Activated CD8-positive, alpha-beta memory T cell treated with anti-CD3 and anti-CD28 coated beads, Interleukin-2, amount 50 U/mL, for 4 hours (primary cell): ENCODE data around the gene GALR3.

Source experiments
- DNase-seq: peaks from one replicate; pipeline ENCODE4 v3.0.0-alpha.2; 2020

GALR3 gene

DNA sequence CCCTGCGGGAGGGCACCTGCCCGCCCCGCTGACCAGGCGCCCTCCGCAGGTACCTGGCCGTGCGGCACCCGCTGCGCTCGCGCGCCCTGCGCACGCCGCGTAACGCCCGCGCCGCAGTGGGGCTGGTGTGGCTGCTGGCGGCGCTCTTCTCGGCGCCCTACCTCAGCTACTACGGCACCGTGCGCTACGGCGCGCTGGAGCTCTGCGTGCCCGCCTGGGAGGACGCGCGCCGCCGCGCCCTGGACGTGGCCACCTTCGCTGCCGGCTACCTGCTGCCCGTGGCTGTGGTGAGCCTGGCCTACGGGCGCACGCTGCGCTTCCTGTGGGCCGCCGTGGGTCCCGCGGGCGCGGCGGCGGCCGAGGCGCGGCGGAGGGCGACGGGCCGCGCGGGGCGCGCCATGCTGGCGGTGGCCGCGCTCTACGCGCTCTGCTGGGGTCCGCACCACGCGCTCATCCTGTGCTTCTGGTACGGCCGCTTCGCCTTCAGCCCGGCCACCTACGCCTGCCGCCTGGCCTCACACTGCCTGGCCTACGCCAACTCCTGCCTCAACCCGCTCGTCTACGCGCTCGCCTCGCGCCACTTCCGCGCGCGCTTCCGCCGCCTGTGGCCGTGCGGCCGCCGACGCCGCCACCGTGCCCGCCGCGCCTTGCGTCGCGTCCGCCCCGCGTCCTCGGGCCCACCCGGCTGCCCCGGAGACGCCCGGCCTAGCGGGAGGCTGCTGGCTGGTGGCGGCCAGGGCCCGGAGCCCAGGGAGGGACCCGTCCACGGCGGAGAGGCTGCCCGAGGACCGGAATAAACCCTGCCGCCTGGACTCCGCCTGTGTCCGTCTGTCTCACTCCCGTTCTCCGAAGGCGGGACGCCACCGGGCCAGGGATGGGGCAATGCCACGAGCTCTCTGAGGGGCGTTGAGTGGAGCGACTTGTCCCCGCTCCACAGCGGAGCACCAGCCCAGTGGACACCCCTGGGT, 1.8 kb downstream of the GALR3 start:
- DNase-seq = no peak

DNA sequence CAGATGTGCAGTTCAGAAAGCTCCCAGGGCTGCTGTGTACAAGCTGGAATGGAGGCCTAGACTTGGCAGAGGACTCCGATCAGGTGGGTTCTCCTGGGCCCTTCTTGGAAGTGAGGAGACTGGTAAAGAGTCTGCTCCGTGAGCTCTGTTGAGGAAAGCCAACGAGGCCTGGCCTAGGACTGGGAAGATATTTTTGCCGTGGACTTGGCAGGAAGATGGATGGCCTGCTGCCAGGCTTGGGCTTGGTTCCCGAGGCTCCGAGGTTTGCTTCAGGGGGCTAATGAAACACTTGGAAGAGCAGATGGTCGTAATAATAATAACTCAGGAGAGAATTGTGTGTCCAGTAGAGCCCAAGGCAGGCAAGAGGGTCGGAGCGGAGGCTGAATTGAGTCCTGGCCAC, 3.9 kb downstream of the GALR3 start:
- DNase-seq = no peak

DNA sequence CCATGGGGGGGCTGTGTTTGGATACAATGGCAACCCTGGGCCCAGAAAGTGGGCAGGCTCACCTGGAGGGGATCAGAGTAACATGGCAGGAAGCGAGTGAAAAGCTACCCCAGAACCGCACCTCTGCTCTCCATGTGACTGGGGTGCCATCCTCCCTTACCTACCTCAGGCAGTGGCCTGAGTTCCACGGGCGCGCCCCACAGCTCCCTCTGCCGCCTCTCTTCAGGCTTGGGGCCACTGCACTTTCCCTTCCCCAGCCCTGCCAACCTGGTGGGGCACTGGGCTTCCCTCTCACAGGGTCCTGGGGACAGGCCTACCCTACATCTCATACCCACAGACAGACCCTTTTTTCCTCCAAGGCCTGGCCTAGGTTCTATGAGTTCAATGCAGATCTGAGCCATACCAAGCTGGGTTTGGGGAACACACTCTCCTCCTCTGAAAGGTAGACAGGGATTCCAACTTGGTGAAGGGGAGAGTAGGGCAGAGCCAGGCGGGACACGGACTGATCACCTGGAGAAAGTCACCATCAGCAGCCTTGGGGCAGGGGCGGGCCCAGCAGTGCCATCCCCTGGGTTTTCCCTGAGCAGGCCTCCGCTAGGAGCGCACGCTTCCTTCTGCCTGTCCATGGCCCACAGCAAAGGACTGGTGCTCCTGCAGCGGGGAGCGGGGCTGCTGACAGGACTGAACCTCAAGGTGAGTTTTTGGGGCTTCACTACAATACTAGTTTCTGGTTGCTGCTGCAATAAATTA, 7.1 kb downstream of the GALR3 start:
- DNase-seq = no peak

DNA sequence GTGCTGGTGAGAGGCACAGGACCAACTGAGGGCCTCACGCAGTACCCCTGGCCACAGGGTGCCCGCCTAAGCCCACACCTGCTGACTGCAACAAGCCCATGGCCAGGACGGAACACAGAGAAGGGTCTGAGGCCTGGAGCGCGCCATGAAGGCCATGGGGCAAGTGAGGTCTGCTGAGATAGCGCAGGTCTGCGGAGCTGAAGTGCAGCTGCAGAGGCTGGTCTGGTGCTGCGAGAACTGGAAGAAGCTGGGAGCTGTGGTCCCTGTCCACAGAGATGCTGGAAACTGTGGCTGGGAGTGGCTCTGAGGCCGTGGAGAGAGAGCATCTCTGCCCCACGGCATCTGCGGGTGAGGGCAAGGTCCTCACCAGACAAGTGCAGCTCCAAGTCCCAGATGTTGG, 8.3 kb downstream of the GALR3 start:
- DNase-seq = no peak

DNA sequence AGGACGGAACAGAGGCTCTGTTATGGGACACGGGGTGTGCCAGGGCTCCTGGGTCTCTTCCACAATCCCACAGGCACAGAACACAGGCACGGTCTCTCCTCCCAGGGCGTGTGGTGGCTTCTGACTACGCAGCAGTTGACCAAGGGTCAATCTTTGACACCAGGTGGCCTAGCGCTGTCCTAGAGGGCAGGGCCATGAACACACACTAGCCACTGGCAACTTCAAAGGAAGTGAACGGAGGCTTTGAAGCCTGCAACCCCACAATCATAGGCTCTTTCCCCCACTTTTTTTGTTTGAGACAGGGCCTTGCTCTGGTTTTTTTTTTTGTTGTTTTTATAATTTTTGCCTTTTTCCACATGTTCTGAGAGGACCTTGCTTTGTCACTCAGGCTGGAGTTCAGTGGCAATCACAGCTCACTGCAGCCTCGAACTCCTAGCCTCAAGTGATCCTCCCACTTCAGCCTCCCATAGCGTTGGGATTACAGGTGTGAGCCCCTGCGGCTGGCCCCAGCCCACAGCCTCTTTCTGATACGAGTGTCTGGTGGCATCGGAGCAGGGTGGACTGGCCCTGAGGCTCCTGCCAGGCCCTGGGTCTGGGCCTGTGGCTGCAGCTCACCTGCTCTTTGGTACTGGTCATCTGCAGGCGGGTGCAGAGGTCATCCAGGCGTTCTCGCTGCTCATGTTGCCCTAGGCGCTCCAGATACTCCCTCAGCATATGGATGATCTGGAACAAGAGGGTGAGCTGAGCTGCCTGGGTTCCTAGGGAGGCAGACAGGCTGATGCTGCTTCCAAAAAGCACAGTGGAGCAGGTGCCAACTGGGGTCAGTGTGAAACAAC, 9.1 kb downstream of the GALR3 start:
- no peak for DNase-seq

DNA sequence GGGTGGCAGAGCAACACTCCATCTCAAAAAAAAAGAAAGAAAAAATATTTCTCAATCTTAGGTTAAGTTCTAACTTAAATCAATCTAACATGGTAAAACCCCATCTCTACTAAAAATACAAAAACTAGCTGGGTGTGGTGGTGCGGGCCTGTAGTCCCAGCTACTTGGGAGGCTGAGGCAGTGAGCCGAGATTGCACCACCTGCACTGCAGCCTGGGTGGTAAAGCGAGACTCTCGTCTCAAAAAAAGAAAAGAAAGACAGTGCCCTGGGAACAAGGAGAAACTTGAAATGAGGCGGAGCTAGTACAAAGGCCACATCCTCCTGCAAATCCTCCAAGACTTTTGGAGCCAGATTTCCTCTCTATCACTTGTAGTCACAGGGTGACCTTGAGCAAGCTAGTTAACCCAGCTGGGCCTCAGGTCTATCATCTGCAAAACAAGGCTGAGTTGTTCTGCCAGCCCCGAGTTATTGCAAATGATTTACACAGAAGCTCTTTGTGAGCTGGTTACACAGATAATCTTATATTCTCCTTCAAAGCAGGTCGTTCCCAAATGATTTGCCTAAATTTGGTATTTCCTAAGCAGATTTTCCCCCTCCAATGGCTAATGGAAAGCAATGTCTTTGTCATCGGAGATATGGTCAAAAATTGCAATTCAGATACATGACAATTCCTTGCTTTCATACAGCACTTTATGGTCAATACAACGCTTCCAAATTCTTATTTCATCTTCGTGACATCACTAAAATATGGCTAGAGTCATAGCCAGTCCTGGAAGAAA, 19.0 kb downstream of the GALR3 start:
- no peak for DNase-seq

DNA sequence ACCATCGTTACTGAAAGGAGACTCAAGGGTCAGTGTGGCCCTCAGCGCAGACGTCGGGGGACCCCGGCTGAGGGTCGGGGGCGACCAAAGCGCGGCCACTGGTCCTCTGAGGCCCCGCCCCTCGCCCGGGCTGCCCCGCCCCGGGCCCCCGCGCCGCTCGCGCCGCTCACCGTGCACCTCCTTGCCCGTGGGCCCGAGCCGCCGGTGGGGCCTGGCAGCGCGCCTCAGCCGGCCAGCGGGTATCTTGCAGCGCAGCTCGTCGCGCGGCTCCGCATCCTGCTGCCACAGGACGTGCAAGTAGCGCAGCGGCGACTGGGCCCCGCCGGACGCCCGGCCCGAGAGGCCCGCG, 20.5 kb downstream of the GALR3 start:
- DNase-seq = peak; percentile 45

DNA sequence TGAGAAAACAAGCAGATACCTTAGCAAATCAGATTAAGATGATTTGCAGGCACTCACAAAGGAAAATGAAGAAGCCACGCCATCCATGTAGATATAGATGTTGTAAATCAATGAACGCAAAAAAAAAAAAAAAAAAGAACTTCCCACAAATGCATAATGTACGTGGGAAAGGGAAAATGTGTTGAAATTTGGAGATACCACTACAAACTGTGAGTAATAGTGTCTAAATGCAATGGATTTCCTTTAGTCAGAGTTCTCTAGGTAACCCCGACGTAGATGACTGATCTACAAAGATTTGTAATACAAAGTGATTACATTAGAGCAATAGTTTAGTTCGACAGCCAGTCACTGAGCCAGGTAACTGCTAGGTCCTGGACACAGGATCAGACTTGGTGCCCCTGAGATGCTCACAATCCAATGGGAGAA, 21.7 kb downstream of the GALR3 start:
- no peak for DNase-seq

DNA sequence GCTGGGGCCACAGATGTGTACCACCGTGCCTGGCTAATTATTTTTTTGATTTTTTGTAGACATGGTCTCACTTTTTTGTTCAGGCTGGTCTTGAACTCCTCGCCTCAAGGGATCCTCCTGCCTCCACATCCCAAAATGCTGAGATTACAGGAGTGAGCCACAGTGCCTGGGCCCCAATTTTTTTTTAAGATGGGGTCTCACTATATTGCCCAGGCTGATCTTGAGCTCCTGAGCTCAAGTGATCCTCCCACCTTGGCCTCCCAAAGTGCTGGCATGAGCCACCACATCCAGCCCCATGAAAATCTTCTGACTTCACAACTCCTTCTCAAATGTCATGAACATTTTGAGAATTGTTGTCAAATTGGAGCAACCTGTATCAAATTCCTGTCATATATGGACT, 23.3 kb downstream of the GALR3 start:
- no peak for DNase-seq

DNA sequence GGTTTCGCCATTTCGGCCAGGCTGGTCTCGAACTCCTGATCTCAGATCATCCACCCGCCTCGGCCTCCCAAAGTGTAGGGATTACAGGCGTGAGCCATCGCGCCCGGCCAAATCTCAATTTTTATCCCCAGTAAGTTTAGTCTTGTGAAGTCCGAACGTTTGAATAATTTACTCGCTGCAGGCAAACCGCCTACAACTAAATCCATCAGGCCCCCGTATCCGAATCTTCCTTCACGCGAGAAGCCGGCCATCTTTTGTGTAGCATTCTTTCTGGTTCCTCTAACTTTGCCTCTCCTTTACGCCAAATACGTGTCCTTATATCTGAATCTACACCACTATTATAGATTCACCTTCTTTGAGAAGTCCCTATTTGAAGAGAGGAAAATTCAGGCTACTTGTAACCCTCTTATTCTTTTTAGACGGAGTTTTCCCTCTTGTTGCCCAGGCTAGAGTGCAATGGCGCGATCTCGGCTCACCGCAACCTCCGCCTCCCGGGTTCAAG, 25.5 kb downstream of the GALR3 start:
- DNase-seq = no peak

DNA sequence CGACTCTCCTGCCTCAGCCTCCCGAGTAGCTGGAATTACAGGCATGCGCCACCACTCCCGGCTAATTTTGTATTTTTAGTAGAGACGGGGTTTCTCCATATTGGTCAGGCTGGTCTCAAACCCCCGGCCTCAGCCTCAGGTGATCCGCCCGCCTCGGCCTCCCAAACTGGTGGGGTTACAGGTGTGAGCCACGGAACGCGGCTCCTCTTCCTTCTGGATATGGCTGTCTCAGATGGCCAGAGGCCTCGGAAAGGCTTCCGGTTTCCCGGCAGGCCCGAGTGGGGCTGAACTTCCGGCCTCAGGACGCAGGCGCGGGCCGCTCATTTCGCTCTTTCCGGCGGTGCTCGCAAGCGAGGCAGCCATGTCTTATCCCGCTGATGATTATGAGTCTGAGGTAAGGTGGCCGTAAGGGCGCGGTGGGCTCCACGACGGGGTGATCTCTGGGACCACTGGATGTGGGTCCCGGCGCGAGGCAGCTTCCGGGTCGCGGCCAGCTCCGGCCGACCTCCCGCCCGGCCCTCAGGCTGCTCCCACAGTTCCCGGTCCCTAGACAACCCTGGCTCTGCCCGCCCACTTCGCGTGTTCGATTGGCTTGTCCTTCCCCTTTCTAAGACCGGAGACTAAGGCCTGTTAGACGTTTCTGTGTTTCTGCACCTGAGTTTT, 26.0 kb downstream of the GALR3 start, which contains the start of gene EIF3L:
Gene EIF3L (plus strand): TSS at position 331 of the 663 bp plus-strand sequence. CDS start 31 bp downstream, at position 362.
- peak; percentile 84 for DNase-seq

DNA sequence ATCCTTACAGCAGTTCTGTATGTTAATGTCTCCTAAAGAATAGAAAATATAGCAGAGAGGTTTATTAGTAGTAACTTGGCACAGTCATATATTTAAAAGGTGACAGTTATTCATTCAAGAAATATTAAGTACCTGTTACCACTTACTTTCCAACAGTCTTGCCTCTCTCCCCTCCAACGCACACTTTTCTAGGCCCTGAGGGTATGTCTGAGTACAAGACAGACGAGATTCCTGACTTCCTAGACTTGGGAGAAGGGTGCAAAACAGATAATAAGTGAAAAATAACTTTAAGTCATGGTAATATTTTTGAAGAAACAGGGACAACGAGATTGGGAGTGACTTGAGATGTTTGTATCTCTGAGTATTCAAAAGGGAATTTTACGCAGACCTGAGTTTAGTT, 27.6 kb downstream of the GALR3 start:
- no peak for DNase-seq

DNA sequence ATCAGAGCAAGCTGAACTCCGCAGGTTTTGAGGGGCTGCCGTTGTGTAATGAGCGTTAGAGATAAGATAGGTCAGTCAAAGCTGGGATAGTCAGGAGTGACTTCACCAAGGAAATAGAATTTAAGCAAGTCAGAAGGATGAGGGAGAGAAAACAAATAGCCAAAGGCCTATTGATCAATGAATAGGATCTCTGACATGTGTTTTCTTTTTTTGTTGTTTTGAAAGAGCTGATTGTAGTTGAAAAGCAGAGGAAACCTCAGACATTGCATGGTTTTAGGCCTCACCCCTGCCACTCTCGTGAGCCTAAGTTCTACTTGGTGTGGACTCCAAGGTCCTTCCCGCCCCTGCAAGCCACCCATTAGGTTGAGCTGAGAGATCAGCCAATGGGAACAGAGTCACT, 29.2 kb downstream of the GALR3 start:
- no peak for DNase-seq

DNA sequence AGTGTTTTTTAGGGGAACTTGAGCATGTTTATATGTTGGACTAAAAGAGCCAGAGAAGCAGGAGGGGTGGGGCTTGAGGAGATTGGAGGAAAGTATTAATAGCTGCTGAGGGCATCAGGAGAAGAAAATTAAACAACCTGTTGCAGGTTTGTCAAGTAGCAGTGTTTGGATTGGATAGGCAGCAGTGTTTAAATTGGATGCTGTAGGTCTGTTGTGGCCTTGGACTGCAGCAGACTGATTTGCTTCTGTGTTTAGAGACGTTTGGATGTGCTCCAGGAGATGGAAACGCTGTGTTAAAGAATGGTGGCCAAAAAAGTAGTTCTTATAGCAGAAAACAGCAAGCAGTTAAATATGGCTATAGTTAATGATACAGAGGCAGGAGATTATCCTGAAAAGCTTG, 31.8 kb downstream of the GALR3 start:
- no peak for DNase-seq

DNA sequence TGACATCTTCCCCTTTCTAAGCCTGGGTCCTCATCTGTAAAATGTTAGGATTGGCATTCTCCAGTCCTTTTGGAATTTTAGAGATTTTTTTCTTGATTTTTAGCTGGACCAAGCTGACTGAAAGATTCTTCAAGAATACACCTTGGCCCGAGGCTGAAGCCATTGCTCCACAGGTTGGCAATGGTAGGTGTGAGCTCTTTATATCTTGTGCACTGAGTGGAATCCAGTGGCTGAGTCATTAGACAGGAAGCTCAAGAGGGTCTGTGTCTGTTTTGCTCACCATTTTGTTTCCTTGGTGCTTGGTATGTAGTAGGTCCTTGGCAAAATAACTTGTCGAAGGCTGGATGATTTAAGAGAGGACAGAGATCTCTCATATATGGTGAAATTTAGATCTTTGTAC, 32.3 kb downstream of the GALR3 start:
- DNase-seq = no peak

DNA sequence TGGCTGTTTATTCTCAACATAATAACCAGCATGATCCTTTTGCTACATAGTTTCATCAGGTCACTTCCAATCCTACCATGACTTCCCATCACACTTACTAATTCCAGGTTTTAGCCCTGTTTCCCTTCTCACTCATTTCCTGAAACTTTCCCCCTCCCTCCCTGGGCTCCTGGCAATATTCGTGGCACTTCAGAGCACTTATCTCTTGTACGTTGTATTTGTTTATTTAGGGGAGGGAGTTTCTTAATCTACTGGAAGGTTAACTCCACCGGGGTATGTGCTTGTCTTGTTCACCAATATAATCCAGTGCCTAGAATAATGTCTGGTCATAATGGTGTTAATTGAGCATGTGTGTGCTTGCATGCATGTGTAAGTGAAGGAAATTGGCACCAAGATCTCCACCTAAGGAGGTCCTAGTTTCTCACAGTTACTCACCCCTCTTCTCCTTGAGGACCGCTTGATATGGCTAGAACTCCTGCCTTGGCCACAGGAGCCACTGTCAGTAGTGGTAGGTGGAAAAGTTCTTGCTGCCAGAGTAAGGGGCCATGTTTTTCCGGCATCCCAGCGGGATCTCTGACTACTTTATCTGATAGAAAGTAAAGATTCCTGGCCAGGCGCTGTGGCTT, 37.7 kb downstream of the GALR3 start:
- no peak for DNase-seq

DNA sequence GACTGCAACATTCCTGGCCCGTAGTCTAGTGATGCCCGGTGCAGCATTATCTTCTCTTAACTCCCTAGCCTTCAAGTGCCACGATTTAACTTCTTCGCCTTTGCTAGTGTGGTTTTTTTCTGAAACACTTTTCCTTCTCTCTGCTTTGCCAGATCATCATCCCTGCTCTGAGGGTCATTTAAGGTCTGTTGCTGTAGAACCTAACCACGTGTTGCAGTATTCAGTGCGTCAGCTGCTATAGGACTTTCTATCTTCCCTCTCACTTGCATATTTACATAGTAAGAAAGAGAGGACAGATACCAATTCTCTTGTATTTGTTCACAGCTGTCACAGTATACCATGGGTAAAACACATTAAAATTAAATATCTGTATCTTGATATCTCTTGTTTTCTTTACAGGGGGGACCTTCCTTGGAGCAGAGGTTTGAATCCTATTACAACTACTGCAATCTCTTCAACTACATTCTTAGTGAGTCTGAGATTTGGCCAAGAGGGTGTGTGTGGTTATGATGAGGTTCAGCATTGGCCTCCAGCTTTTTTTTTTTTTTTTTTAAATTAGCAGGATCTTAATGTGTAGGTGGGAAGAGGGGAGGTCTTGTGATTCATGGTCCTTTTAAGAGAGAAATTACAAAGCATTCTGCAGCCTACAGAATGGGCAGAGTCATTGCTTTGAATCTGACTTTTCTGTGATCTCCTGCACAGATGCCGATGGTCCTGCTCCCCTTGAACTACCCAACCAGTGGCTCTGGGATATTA, 39.6 kb downstream of the GALR3 start:
- DNase-seq = no peak

DNA sequence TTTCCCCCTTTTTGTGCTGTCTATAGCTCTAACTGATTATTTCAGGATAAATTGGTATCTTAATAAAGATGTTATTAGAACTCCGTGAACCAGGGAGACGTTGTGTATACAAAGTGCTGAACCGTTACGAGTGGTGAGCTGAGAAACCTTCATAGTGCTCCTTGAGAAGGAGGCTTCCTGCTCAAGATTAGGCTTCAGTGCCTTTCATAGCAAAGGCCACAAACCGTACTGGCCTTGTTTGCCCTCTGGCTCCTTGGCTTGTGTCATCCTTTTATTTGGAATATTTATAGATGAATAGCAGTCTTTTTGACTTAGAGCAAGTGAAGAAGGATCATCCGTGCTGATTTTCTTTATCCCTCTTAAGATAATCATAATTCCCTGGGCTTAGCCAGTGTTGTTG, 42.3 kb downstream of the GALR3 start:
- DNase-seq = no peak

DNA sequence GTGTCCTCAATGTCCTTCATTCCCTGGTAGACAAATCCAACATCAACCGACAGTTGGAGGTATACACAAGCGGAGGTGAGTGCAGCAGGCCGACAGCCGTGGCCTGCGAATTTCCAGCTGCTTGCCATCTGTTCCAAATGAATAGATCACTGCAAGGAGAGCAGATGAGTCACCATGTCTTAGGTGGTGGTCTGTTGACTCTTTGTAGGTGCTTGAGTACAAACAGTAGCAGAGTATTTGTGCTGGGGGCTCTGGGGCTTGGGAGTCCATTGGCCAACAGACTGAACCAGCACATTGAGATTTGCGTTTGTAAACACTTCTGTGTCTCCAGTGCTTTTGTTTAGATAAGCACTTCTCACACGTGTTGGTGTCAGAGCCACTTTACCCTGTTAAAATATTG, 47.1 kb downstream of the GALR3 start:
- DNase-seq = no peak
